Sciatic nerve (tissue), 2 donors: ENCODE measurements around the gene CCM2. TPM values are rescaled to one million over a fixed set of nuclear protein-coding genes. Genes with fewer than 3 reads are reported as not detected.
A peak's percentile ranks its signal among the peaks of the same experiment; 100 is the strongest.
"Not testable (repeated sequence)": the region's sequence is repeated elsewhere in the genome, so short reads cannot be mapped to it uniquely, and the experiment has no call there.

ENCODE experiments used
- ATAC-seq: fragments of 200-7000 bp; cut with Tn5 transposase; one replicate; pipeline ENCODE4 v1.9.1; 2020; ENCODE audit warnings: mild to moderate bottlenecking, moderate library complexity
- DNase-seq: peaks from one replicate; pipeline ENCODE4 v3.0.0-alpha.2; 2020; ENCODE audit warnings: low spot score
- intact Hi-C: fragments of 100-400 bp; cut with DNase I; formaldehyde crosslinking; loops from one replicate; pipeline ENCODE4 v1.14.2; 2022
- total RNA-seq: library from RNA; stranded (reverse); fragmentation: NEBNext Ultra II Directional; extraction: Animal tissue kit (Norgen Biotek cat#: 25700); gene quantifications from one replicate; pipeline ENCODE4 v1.2.1, GENCODE V29; 2021
- donor health status: DM: no; HTN: no; CAD: no.
- donor health status: DM: no; HTN: no; CAD: no.

The CCM2 gene
- total RNA-seq, 1 donor from 2014 or later: 42.9 TPM

GRCh38 chr7:45103958-45104843, 104.2 kb downstream of the CCM2 start:
- intact Hi-C loops: no loop called here
- ATAC-seq (no peak), DNase-seq (no peak)

DNA sequence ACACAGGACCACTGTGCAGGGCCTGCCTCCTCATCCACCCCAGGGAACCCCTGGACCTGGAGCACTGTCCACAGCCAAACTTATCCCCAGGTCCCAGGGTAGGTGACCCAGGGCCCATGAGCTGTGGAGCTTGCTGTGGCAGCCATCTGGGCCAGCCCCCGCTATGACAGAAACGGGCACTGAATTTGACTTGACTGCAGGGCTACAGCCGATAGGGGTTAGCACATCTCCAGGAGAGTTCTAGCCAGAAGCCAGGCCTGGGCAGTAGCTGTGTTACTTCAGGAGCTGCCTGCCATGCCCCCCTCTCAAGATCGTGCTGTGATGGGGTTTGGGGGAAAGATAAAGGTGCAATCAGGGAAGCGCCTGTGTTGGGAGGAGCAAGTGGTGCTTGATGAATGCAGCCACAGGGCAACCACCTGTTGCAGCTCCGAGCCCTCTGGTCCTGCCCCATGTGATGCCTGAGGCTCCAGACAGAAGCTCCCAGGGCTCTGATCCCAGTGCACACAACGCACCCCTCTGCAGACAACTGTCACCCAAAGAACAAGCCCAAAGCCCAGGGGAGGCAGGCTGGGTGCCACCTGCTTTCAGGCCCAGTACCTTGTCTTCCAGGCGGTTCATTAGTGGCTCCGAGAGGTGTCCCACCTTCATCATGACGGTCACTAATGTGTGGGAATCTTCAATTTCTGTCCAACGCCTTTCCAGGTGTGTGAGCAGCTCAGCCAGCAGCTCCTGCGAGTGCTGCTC, 105.0 kb downstream of the CCM2 start:
- intact Hi-C loops: no loop called here
- ATAC-seq (no peak), DNase-seq (no peak)

DNA sequence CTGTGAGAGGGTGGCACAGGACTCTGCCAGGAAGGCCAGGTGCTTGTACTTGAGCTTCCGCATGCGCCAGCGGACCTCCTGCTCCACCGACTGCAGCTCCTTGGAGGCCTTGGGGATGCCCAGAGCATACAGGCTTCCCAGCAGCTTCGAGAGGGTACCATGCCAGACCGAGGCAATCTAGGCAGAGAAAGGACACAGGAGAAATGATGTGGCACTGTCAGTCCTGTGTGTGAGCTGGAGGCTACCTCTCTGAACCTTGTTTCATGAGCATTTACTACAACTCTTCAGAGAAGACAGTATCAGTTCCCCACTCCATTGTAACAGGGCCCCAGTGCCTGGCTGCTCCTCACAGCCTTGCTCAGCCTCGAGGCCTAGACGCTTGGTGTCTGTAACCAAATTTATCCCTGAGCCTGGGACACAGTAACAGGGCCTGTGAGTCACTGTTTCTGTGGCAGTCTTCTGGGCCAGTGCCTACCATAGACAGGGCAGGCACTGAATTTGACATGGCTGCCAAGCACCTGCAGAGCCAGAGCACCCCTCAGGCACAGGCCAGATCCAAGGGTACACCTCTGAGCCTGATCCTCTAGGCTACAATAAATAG, 105.7 kb downstream of the CCM2 start:
- ATAC-seq (no peak), DNase-seq (no peak)
- intact Hi-C loops: no loop called here

GRCh38 chr7:45106820-45107219, 106.8 kb downstream of the CCM2 start:
- intact Hi-C loops: no loop called here
- ATAC-seq (no peak), DNase-seq (no peak)

DNA sequence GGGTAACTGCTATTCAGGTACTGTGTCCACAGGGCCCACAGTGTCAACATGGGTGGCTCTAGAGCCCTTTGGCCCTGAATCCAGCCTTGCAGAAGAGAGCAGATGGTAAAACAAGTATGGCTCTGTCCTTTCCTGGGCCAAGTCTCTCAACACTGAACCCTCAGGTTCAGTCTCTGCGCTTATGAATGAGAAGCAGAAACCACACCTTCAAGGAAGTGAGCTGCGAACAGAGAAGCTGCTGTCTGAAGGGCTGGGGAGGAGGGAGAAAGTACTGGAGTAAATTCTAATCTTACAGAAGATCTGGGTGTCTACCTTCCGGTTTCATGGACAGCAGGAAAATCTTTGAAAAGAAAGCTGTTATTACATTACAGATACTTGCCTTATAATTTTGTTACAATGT, 107.4 kb downstream of the CCM2 start:
- DNase-seq: no peak
- no peak for ATAC-seq
- intact Hi-C loops: no loop called here

GRCh38 chr7:45108863-45109262, 108.9 kb downstream of the CCM2 start:
- intact Hi-C loops: no loop called here
- ATAC-seq (no peak), DNase-seq (no peak)

DNA sequence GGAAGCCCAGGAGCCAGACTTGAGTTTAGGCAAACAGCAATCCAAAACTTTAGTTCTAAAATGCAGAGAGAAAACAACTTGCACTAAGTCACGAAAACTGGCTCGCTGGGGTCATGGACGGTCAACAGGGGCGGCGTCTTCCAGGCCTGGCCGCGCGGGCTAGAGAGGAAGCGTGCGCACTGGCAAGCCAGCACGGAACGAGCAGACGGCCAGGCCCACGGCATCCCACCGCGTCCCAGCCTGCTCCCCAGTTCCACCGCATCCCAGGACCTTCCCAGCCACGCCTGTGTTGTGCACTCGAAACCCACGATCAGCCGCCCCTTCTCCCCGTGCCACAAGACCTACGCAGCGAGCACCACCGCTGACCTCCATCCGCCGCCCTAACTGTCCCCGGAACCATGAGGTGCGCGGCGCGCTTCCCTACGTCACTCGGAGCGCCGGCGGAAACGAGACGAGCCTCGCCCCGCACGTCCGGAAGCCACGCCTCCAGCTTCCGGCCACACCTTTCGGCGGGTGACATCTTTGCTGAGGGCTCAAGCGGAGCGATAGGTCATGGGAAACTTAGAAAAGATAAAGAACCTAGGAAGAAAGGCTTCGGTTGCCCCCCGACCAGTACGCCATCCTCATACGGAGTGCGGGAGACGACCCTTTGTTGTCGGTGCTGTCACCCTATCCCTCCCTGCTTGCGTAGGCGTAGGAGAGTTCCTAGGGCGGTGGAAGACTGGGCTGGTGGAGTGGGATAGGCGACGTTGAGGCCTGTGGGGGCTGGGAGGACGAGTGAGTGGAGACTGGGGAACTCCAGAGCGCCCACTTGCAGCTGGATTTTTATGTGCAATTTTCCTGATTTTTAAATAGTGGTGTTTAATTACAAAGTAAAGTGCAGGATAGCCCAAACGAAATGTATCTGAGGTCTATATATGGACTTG, 111.6 kb downstream of the CCM2 start, which contains the start of gene TBRG4:
Gene TBRG4 (minus strand): TSS at position 400 of the 926 bp plus-strand sequence. CDS start 2,460 bp downstream, outside the sequence.
- ATAC-seq: peak; percentile 99
- peak; percentile 96 for DNase-seq
- intact Hi-C loops: no loop called here

- ATAC-seq: no peak
- intact Hi-C loops: no loop called here
- DNase-seq: no peak
Observed at GRCh38 chr7:45112648-45113047, 112.6 kb downstream of the CCM2 start.

GRCh38 chr7:45114257-45114656, 114.3 kb downstream of the CCM2 start:
- ATAC-seq, intact Hi-C loops, DNase-seq: not testable (repeated sequence)

DNA sequence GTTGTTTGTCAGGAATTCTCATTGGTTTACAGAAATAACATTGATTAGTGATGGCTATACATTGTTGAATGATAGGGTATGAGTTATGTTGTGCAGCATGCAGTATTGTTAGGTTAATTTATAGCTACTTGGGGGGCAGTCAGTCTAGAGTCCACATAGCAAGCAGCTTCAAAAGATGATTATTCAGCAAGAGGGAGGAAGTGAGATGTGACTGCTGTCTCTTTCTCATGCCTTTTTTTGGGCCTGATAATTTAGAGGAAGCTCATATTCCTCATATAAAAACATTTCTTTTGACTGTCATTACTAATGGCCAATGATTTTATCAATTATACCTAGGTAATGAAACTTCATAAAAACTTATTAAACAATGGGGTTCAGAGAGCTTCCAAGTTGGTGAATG, 114.9 kb downstream of the CCM2 start:
- no peak for DNase-seq
- ATAC-seq: no peak
- intact Hi-C loops: no loop called here

DNA sequence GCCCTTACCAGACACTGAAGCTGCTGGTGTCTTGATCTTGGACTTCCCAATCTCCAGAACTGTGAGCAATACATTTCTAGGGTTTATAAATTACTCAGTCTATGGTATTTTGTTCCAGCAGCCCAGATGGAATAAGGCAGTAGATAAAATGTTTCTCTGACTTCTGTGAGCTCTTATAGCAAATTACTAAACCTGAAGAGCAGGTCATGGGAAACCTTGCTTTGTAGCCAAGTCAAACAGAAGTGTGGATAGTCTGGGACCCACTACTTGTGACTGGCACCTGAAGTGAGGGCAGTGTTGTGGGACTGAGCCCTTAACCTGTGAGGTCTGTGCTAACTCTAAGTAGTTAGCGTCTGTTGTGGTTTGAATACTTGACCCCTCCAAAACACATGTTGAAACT, 116.0 kb downstream of the CCM2 start:
- intact Hi-C loops: no loop called here
- no peak for DNase-seq
- ATAC-seq: no peak

DNA sequence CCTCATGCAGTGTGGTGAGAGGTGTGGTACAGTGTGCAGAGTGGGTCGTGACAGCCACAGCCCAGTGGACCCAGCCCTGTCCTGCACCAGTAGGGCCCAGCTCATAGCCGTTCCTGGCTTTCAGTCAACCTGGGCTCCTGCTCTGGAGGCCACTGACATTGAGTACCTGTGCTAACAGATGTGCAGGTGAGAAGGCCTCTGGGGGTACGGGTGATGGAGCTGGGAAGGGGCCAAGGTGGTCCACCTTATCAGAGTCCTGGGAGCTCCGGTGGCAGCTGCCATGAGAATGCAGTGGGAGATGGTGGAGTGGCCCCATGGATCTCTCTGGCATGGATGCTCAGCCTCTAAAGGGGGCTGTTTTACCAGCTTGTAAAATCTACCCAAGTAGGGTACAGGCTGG, 117.6 kb downstream of the CCM2 start:
- intact Hi-C loops: no loop called here
- ATAC-seq (no peak), DNase-seq (no peak)

DNA sequence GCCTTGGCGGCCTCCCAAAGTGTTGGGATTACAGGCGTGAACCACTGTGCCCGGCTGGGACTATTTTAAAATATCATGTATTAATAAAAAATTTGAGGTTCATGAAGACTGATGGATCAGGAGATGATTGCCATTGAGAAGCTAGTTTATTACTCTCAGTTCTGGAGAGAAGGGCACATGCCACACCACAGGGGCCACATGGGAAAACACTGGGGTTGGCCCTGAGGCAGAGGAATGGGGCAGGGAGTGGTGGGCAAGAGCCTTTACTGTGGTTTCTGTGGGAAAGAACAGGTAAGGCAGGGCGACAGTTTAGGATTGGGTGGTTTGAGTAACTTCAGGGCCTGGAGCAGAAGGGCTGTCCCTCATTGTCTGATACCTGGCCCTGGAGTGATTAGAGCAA, 118.3 kb downstream of the CCM2 start:
- DNase-seq: no peak
- intact Hi-C loops: no loop called here
- no peak for ATAC-seq

GRCh38 chr7:45118889-45119331, 118.9 kb downstream of the CCM2 start:
- no peak for DNase-seq

GRCh38 chr7:45119550-45119949, 119.5 kb downstream of the CCM2 start:
- intact Hi-C loops: no loop called here
- ATAC-seq: no peak
- no peak for DNase-seq

More at GRCh38 chr7:45118889-45119331, 118.9 kb downstream of the CCM2 start:
- intact Hi-C loops: no loop called here
- ATAC-seq: no peak

GRCh38 chr7:45122975-45123860, 123.2 kb downstream of the CCM2 start:
- intact Hi-C loops: no loop called here
- ATAC-seq (no peak), DNase-seq (no peak)

DNA sequence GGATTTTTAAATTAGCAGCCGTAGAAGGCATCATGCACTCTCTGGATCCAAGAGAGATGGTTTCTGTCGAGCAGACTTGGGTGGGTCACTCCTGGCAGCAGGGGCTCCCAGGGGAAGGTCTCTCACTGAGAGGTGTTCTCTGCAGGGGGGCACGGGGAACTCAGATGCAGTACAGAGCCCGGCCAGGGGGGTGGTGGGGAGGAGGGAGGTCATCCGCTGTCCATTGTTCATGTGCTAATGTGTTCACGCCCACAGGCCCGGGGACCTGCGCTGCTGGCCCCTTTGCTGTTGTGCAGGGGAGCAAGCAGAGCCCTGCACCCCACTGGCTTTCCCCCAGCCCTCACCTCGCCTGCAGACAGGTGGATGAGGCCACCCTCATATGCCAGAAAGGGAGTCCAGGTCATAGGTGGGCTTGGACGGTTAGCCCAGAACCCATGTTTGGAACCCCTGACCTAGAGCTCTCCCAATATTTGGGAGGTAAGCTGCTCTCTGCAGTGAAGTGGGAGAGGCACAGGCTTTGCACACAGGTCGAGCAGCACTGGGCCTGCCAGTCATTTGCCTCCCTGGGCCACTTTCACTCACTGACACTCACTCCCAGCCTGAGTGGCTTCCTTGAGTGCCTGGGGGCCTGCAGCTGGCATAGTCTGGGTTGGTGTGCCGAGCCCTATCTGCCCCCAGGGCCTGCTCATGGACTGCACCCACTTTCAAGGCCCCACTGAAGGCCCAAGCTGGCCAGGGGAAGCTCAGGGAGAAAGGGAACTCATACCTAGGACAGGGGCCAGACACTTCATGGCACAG, 124.1 kb downstream of the CCM2 start:
- DNase-seq: no peak
- ATAC-seq: no peak
- intact Hi-C loops: no loop called here
